H7 (cell line): ENCODE data around the gene NAGK. TPM values are rescaled to one million over a fixed set of nuclear protein-coding genes. Genes with fewer than 3 reads are reported as not detected.

Experiments used
- DNase-seq: peaks from one replicate; pipeline ENCODE4 v3.0.0; 2012
- H3K27me3 ChIP-seq: 2 replicates; pipeline ENCODE4 v1.6.0; 2011; ENCODE audit warnings: mild to moderate bottlenecking, low read length; ENCODE audit not compliant: control insufficient read depth, insufficient read depth
- H3K36me3 ChIP-seq: replicated peaks from 2 replicates; pipeline ENCODE4 v1.5.1; 2011; ENCODE audit warnings: low read length; ENCODE audit not compliant: control insufficient read depth, insufficient read depth
- H3K4me3 ChIP-seq: 2 replicates; pipeline ENCODE4 v1.5.1; 2011; ENCODE audit warnings: low read depth, mild to moderate bottlenecking, control low read depth, low read length, moderate library complexity; ENCODE audit not compliant: insufficient read depth
- total RNA-seq: library from RNA; depleted of rRNA; stranded (reverse); fragments of >200 nt; shearing (Covaris generic); gene quantifications from 2 replicates; pipeline ENCODE4 v1.2.3, GENCODE V29; 2014

The NAGK gene
- total RNA-seq, 1 experiment from 2014 or later: 51.7 TPM

DNA sequence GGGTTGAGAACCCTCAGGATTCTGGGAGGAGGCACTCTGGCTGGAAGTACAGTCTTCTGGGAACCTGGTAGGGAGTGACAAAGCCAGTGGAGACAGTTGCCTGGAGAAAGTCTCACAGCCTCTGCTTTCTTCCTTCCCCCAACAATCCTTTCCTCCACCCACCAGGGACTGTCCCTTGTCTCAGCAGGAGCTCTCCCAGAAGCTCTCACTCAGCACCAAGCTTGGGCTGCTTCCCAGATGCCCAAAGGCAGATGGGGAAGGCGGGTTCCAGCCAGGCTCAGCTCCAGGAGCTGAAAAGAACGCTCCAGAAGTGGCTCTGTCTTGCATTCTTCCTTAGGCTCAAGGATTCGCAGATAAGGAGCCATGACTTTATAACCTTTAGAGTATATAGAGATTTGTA is 7.6 kb upstream of the NAGK start:
- Histone ChIP-seq H3K4me3 (no peak overlapping the region), H3K36me3 (no peaks in the 10 kb centered on the region), H3K27me3 (peaks cover 2% of the 10 kb centered on the region)
- DNase-seq: no peak

DNA sequence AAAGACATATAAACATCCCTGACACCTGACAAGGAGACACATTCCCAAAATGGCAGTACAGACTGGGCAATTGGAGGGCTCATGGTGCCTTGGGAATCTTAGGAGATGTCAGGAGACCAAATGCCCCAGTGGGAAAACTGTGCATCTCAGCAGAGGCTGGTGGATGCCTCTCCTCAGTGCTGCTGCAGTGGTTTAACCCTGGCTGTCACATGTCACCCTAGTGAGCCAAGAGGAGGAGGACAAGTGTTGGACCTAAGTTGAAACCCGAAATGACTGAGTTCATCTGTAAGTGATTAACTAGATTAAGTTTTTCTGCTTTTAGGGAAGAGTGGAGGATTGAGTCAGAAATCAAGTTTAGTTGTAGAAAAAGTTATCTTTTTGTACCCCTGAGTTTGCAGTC is 5.2 kb upstream of the NAGK start:
- Histone ChIP-seq H3K27me3 (peaks cover 2% of the 10 kb centered on the region), H3K4me3 (no peak overlapping the region), H3K36me3 (no peaks in the 10 kb centered on the region)
- DNase-seq: no peak

DNA sequence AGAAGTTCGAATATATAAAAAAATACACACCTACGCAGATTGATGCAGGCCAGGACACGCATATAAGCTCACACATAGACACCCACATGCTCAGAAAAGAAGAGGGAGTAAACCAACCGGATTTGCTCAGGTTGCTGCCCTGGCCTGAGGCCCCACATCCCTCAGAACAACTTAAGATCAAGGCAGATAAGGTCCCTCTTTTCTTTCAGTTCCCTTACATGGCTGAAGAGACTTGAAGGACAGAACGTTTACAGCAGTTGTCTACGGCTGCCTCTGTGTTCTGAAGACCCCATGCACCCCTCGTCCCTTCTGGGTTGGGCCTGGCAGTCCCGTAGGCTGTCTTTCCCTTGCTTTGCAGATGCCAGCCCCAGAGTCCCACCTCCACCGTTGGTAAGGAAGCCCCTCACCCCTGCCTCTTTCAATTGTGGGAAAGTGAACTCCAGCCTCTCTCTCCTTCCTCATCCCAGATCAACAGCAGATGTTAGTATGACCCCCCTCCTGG is 4.3 kb upstream of the NAGK start:
- no peaks in the 10 kb centered on the region for H3K36me3 ChIP-seq
- H3K4me3 ChIP-seq: no peak overlapping the region
- DNase-seq: no peak
- peaks cover 2% of the 10 kb centered on the region for H3K27me3 ChIP-seq

DNA sequence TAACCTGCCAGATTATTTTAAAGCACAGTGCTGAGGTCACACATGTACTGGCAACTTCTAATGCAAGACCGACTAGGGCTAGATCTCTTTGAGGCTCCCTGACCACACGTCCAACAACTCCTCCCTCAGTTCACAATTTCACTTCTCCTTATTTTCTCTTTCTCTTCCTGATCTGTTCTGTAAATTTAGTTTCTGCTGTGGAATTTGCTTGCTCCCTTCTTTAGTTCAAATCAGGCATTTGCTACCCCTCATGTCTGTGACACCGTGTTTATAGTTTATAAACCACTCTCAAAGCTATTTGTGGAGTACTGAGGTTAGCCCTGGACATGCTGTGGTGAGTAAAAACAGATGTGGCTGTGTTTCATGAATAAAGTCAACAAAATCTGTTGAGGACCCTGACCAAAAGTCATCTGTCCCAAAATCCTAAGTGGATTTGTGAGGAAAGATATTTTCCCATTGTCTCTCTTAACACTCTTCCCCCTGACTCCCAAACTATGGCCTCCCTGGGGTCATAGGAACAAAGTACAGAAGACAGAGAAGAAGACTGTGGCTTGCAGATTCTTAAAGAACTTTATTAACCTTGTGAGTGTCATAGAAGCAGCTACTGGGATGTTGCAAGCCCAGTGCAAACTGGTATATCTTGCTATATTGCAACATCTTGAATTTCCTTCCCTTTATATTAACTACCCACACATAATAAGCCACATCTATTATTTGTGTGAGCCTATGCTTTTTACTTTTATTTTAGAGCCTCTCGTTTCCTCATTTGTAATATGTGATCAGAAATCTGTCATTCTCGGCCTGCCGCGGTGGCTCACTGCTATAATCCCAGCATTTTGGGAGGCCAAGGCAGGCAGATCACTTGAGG is 3.5 kb upstream of the NAGK start:
- H3K4me3 ChIP-seq: no peak overlapping the region
- peaks cover 2% of the 10 kb centered on the region for H3K27me3 ChIP-seq
- no peaks in the 10 kb centered on the region for H3K36me3 ChIP-seq
- no peak for DNase-seq

DNA sequence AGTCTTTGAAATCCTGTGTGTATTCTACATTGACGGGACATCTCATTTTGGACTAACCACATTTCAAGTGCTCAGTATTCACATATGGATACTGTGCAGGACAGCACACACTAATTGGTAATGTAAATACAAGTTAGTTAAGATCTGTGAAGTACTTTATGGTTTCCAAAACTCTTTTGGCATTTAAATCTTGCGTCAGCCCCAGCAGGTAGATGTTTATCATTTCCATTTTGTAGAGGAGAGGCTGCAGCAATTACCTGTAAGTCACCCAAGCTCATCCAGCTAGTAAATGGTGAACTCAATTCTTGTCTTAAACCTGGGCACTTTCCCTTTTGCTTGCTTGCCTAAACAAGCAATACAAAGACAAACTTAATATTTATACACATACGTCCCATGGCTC is 1.6 kb upstream of the NAGK start:
- H3K27me3 ChIP-seq: no peaks in the 10 kb centered on the region
- no peak for DNase-seq
- H3K4me3 ChIP-seq: no peak overlapping the region
- no peaks in the 10 kb centered on the region for H3K36me3 ChIP-seq

DNA sequence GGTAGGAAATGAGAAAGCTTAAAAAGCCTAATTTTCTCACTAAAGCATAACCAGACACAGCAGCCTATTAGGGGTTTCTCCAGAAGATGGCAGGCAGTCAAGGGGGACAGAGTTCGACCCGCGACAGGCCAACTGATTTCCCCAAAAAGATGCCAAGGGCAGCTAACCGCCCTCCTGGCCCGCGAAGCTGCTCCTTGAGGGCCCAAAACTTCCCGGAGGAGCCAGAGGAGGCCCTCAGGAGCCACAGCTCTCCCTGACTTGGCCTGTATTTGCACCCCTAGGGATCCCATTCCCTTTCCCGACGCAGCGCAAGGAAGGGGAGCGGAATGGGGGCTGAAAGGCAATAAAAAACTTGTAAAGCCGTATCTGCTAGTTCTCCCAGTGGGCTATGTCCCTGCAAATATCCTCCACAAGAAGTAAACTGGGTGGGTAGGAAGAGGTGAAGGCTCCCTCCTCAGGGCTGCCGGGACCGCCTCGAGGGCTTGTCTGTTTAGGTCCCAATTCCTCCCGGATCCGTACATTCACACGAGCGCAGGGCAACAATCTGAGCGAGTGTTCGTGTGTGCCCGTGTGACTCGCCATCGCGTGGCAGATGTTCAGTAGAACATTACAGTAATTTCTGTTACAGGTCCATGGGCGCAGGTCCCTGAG is 756 bp upstream of the NAGK start:
- Histone ChIP-seq H3K27me3 (no peaks in the 10 kb centered on the region), H3K4me3 (peak overlapping the region; percentile 91), H3K36me3 (peaks cover 2% of the 10 kb centered on the region; the same call in 1 of the 2 replicates)
- peak; percentile 73 for DNase-seq

DNA sequence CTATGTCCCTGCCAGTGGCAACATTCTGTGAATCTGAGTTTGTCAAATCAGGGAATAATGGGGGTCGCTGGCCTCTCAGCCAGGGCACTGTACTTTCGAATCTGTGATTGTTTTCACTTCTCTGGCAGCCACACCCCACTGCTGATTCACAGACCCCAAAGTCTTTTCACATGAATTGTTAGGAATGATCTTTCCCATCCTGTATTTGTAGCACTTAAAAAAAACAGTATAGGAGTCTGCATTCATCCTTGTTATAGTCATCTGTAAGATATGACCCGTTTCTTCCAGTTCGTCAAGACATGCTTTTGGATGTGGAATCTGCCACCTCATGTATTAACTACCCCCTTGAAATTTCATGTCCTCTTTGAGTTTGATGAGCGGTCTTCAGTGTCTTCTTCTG is 928 bp downstream of the NAGK start:
- H3K36me3 ChIP-seq: peaks cover 12% of the 10 kb centered on the region
- DNase-seq: no peak
- H3K4me3 ChIP-seq: peak overlapping the region; percentile 91
- H3K27me3 ChIP-seq: no peaks in the 10 kb centered on the region

DNA sequence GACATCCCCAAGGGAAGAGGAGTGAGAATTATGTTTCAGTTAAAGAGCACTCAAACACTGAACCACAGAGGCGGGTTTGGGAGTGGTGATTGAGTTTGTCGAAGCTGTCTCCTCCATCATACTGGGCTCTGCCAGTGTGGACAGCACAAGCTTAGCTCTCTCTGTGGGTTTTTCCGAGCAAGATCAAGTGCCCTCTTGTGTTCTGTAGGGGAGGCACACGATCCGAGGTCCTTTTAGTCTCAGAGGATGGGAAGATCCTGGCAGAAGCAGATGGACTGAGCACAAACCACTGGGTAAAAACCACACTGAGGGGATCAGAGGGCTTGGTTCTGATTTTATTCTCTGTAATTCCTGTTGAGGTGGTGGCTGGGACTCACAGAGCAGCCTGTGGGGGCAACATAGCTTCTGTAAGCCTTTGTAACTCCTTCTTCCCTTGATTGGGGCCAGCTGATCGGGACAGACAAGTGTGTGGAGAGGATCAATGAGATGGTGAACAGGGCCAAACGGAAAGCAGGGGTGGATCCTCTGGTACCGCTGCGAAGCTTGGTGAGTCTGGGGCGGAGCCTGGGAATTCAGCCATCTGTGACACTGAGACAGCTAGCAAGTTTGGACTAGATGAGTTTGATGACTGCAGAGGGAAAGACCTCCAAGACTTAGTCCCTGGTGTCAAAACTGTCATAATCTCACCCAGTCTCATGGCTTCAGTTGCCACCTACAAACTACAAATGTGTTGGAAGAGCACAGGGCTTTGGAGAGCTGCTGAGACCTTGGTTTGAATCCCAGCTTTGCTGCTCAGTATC is 2.0 kb downstream of the NAGK start:
- H3K4me3 ChIP-seq: no peak overlapping the region
- DNase-seq: peak; percentile 81
- no peaks in the 10 kb centered on the region for H3K27me3 ChIP-seq
- H3K36me3 ChIP-seq: peaks cover 12% of the 10 kb centered on the region

DNA sequence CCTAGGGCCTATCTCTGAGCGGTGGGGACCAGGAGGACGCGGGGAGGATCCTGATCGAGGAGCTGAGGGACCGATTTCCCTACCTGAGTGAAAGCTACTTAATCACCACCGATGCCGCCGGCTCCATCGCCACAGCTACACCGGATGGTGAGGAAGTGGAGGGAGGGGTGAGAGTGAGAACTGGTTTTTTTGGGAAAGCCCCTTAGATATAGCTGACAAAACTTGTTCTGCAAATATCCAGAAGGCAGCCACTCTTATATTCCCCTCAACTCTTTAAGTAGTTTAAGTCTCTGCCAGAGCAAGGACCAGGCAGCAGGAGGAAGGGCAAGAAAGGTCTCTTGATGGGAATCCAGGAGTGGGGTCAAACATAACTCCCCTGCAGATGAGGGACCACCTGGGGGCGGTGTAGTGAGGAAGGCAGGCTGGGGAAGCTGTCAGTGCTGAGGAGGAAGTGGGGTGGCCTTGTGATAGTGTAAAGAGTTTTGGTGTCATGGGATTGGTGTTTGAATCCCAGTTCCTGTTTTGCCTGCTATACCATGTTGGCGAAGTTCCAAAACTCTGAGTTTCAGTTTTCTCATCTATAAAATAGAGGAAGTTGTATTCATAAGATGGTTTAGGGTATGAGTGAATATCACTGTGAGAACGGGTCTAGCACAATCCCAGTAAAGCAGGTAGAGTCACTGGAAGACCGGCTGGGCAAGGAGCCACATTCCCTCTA is 3.4 kb downstream of the NAGK start:
- peak; percentile 49 for DNase-seq
- Histone ChIP-seq H3K4me3 (no peak overlapping the region), H3K27me3 (no peaks in the 10 kb centered on the region), H3K36me3 (peaks cover 15% of the 10 kb centered on the region)

DNA sequence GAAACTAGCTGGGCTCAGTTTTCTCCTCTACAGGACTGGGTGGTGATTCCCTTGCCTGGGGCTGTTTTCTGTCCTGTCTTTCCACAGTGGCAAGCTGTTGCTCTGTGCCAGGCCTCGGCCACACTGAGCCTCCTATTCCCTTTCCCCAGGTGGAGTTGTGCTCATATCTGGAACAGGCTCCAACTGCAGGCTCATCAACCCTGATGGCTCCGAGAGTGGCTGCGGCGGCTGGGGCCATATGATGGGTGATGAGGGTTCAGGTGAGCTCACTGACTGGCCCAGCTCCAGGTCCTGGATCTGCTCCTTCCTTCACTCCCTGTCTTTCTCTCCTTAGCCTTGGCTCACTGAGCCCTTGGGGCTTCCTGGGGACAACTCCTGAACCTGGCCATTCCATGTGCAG is 4.0 kb downstream of the NAGK start:
- Histone ChIP-seq H3K36me3 (peaks cover 16% of the 10 kb centered on the region), H3K4me3 (no peak overlapping the region), H3K27me3 (no peaks in the 10 kb centered on the region)
- no peak for DNase-seq

DNA sequence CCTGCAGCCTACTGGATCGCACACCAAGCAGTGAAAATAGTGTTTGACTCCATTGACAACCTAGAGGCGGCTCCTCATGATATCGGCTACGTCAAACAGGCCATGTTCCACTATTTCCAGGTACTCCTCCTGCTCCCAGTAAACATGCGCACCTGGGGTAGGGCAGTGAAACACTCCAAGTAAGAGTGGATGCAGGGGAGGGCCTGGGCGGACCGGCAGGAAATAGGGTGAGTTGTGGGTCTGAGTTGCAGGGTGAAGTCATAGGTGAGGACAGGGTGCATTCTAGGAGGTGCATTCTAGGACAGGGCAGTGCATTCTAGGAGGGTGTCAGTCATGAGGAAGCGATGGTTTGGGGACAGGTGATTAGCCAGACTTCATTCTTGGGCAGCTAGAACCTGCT is 5.0 kb downstream of the NAGK start:
- Histone ChIP-seq H3K27me3 (no peaks in the 10 kb centered on the region), H3K4me3 (no peak overlapping the region), H3K36me3 (peaks cover 17% of the 10 kb centered on the region)
- DNase-seq: no peak

DNA sequence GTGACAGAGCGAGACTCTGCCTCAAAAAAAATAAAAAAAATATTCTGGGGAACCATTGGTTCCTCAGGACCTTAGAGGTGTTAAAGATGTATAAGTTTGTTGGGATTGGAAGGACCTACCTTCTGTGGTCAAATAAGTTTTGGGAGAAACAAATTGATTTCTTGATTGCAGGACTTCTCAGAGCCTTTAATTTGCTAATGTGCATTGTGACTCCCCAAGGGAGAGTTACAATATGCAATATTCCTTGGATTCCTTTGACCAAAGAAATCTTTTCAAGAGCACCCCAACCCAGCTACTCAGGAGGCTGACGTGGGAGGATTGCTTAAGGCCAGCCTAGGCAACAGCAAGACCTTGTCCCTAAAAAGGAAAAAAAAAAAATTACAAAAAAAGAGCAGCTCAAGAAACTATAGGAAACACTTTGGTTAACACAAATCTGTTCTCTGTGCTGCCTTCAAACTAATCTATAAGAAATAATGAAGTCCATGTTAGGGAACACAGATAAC is 6.5 kb downstream of the NAGK start:
- no peaks in the 10 kb centered on the region for H3K27me3 ChIP-seq
- peaks cover 21% of the 10 kb centered on the region for H3K36me3 ChIP-seq
- H3K4me3 ChIP-seq: no peak overlapping the region
- no peak for DNase-seq

DNA sequence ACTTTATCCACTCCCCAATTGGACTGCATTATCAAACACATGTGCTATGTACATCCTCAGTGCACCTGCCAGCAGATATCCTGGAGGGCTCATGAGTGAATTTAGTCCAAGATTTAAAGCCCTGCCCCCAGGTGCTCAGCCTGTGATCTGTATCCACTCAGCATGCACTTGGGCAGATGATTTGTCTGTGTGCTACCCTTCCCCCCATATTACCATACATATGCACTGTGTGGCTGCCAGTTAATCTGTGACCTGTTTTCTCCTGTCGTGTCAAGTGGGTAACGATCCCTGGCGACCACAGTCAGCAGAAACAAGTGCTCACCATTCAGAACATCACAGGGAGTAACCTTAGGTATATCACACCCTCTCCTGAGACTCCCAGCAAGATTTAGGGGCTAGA is 10.2 kb downstream of the NAGK start:
- Histone ChIP-seq H3K36me3 (peaks cover 12% of the 10 kb centered on the region), H3K4me3 (no peak overlapping the region), H3K27me3 (no peaks in the 10 kb centered on the region)
- no peak for DNase-seq
